Vagina (tissue), 2 donors: Measurements from ENCODE around the gene TSPAN13.

Source experiments
- CTCF ChIP-seq, 3 experiments: fragments of 450-650 bp in 2 of 3; fragments of 200-600 bp in 1 of 3; sonication (generic) in 1 of 3; IDR thresholded peaks; one replicate each; pipeline ENCODE4 v1.5.1; 2017 to 2019; ENCODE audit warnings: antibody characterized with exemption in 3 of 3, mild to moderate bottlenecking in 2 of 3, moderate library complexity in 2 of 3
- POLR2AphosphoS5 ChIP-seq, 2 donors: sonication (generic); formaldehyde crosslinking; IDR thresholded peaks; one replicate each; pipeline ENCODE4 v1.9.0; 2017; ENCODE audit warnings: antibody characterized with exemption in 2 of 2, mild to moderate bottlenecking in 2 of 2, low read depth in 1 of 2; ENCODE audit not compliant: insufficient read depth in 1 of 2

GRCh38 chr7:16774294-16774693 is 20.7 kb downstream of the TSPAN13 start:
- TF ChIP-seq CTCF (IDR thresholded peaks at IDR 0.05) (no peak), POLR2AphosphoS5 (IDR thresholded peaks at IDR 0.05; ENCODE audit: insufficient read depth in 1 of 2, low read depth in 1 of 2) (no peak)
